NB4 (cell line): ENCODE data around the gene NDP.

ENCODE experiments used
- CTCF ChIP-seq: IDR thresholded peaks from one replicate; pipeline ENCODE4 v1.5.1; 2012; ENCODE audit warnings: low read depth, low read length
- MYC ChIP-seq: IDR thresholded peaks from 2 replicates; pipeline ENCODE4 v1.6.1; 2011; ENCODE audit warnings: low read depth, low read length

- TF ChIP-seq CTCF (no peak), MYC (no peak)
Observed at GRCh38 chrX:43961699-43962098, 11.5 kb downstream of the NDP start.
